B cell (primary cell): ENCODE data around the gene PPT1. TPM values are rescaled to one million over a fixed set of nuclear protein-coding genes. Genes with fewer than 3 reads are reported as not detected.

ENCODE experiments used
- ATAC-seq: fragments of 200-7000 bp; cut with Tn5 transposase; one replicate; pipeline ENCODE4 v1.10.0; 2021; ENCODE audit warnings: low read depth, mild to moderate bottlenecking, moderate number of reproducible peaks, moderate library complexity
- CTCF ChIA-PET: fragments of 350-600 bp; sonication (Branson Sonifier 250); formaldehyde crosslinking; loops from one replicate; lab custom pipeline; 2021; ENCODE audit warnings: antibody characterized with exemption, inconsistent platforms; lab: Charles Lee
- POLR2A ChIA-PET: fragments of 350-600 bp; sonication (Branson Sonifier 250); formaldehyde crosslinking; loops from one replicate; lab custom pipeline; 2021; ENCODE audit warnings: antibody characterized with exemption; lab: Charles Lee
- DNase-seq: peaks from one replicate; pipeline ENCODE4 v3.0.0; 2013
- H2AFZ ChIP-seq: 2 replicates; pipeline ENCODE4 v1.6.1; 2012; ENCODE audit warnings: mild to moderate bottlenecking, low read depth, low read length; ENCODE audit not compliant: insufficient read depth, poor library complexity, severe bottlenecking
- H3K27ac ChIP-seq, 2 donors: 1 replicate in 1 of 2; 2 replicates in 1 of 2; pipeline ENCODE4 v1.5.1; 2012 to 2013; ENCODE audit warnings: low read length in 2 of 2, mild to moderate bottlenecking in 2 of 2, moderate library complexity in 1 of 2
- H3K27me3 ChIP-seq, 4 experiments: fragments of 200-600 bp in 1 of 4; sonication (generic) in 1 of 4; replicated peaks in 1 of 4; 1 replicate in 2 of 4; 2 replicates in 2 of 4; pipeline versions ENCODE4 v1.6.1 to v1.7.0; 2013 to 2016; ENCODE audit warnings: low read length in 3 of 4, mild to moderate bottlenecking in 2 of 4, mixed read lengths in 1 of 4, moderate library complexity in 1 of 4; ENCODE audit not compliant: insufficient read depth in 4 of 4, control insufficient read depth in 3 of 4; ENCODE audit errors: control extremely low read depth in 1 of 4
- H3K36me3 ChIP-seq, 2 experiments: replicated peaks in 1 of 2; 1 replicate in 1 of 2; 2 replicates in 1 of 2; pipeline versions ENCODE4 v1.6.1 to v1.7.1; 2013; ENCODE audit warnings: low read length in 1 of 2; ENCODE audit not compliant: insufficient read depth in 2 of 2, control insufficient read depth in 1 of 2; ENCODE audit errors: control extremely low read depth in 1 of 2, extremely low read depth in 1 of 2
- H3K4me1 ChIP-seq, 2 donors: fragments of 200-600 bp in 1 of 2; sonication (generic) in 1 of 2; 1 replicate in 1 of 2; 2 replicates in 1 of 2; pipeline versions ENCODE4 v1.5.1 to v1.6.1; 2013 to 2017; ENCODE audit warnings: low read length in 2 of 2; ENCODE audit not compliant: control insufficient read depth in 2 of 2, insufficient read depth in 2 of 2
- H3K4me2 ChIP-seq: replicated peaks from 2 replicates; pipeline ENCODE3; 2012; ENCODE audit warnings: mild to moderate bottlenecking, low read depth, low read length; ENCODE audit not compliant: poor library complexity, severe bottlenecking
- H3K4me3 ChIP-seq, 5 experiments: fragments of 200-600 bp in 1 of 5; sonication (generic) in 1 of 5; 1 replicate in 3 of 5; 2 replicates in 2 of 5; pipeline versions ENCODE4 v1.5.1 to v1.7.0; 2011 to 2016; ENCODE audit warnings: low read length in 4 of 5, mild to moderate bottlenecking in 4 of 5, low read depth in 2 of 5, control low read depth in 1 of 5, moderate library complexity in 1 of 5; ENCODE audit not compliant: insufficient read depth in 1 of 5; ENCODE audit errors: control extremely low read depth in 1 of 5, extremely low read depth in 1 of 5
- H3K79me2 ChIP-seq: fragments of 200-600 bp; sonication (generic); one replicate; pipeline ENCODE4 v1.6.0; 2016; ENCODE audit warnings: low read length; ENCODE audit not compliant: control insufficient read depth, insufficient read depth
- H3K9ac ChIP-seq: fragments of 200-600 bp; sonication (generic); 2 replicates; pipeline ENCODE4 v1.6.1; 2017; ENCODE audit warnings: mild to moderate bottlenecking, low read length, moderate library complexity
- H3K9me3 ChIP-seq, 3 donors: one replicate each; pipeline versions ENCODE4 v1.6.1 to v1.7.1; 2013; ENCODE audit warnings: low read length in 2 of 3; ENCODE audit not compliant: control insufficient read depth in 2 of 3, insufficient read depth in 1 of 3; ENCODE audit errors: control extremely low read depth in 1 of 3
- H4K20me1 ChIP-seq: 2 replicates; pipeline ENCODE4 v1.6.0; 2012; ENCODE audit warnings: mild to moderate bottlenecking, low read length; ENCODE audit not compliant: insufficient read depth, control insufficient read depth, poor library complexity, severe bottlenecking
- H3K27ac Mint-ChIP-seq: one replicate; pipeline ENCODE4 v1.8.0; 2021; ENCODE audit warnings: mixed read lengths
- H3K27me3 Mint-ChIP-seq: one replicate; pipeline ENCODE4 v1.8.0; 2021; ENCODE audit warnings: mixed read lengths
- H3K4me1 Mint-ChIP-seq: one replicate; pipeline ENCODE4 v1.8.0; 2021; ENCODE audit warnings: mixed read lengths
- H3K4me3 Mint-ChIP-seq: one replicate; pipeline ENCODE4 v1.8.0; 2021; ENCODE audit warnings: mixed read lengths
- H3K9me3 Mint-ChIP-seq: one replicate; pipeline ENCODE4 v1.8.0; 2022; ENCODE audit warnings: mixed read lengths; ENCODE audit not compliant: insufficient read depth
- CTCF ChIP-seq: fragments of 200-600 bp; IDR thresholded peaks from one replicate; pipeline ENCODE4 v1.8.0; 2022; ENCODE audit warnings: antibody characterized with exemption, mild to moderate bottlenecking
- EZH2 ChIP-seq: IDR thresholded peaks from 2 replicates; pipeline ENCODE4 v1.6.1; 2012; ENCODE audit warnings: borderline replicate concordance, low read depth, mild to moderate bottlenecking, moderate library complexity, low read length; ENCODE audit not compliant: insufficient read depth, poor library complexity, severe bottlenecking
- WGBS: methylation state at CpG from one replicate; pipeline ENCODE4 v1.1.5; 2013; ENCODE audit warnings: missing lambda C conversion rate; ENCODE audit not compliant: insufficient coverage; 5-methylcytosine and 5-hydroxymethylcytosine counted together
- intact Hi-C: fragments of 100-400 bp; cut with micrococcal nuclease; formaldehyde crosslinking; loops from one replicate; pipeline ENCODE4 v1.10.0; 2022
- polyA plus RNA-seq: library from polyadenylated mRNA; depleted of rRNA; stranded (reverse); fragments of >200 nt; gene quantifications from 2 replicates; pipeline ENCODE4 v1.2.3, GENCODE V29; 2012
- total RNA-seq, 2 donors: library from RNA; stranded (reverse); fragments of 120-200 nt in 1 of 2; gene quantifications; 1 replicate in 1 of 2; 2 replicates in 1 of 2; pipeline versions ENCODE4 v1.2.3 to v1.2.4, GENCODE V29; 2013 to 2022

The PPT1 gene
- total and polyA plus RNA-seq, 2 donors (not counting 1 experiment from before 2014, with no cell fraction given) = 10.4 to 38.2 TPM

GRCh38 chr1:40039757-40040510, 57.1 kb downstream of the PPT1 start:
- peaks cover 37% of the 10 kb centered on the region for H4K20me1 ChIP-seq

More at GRCh38 chr1:40039757-40040510, 57.1 kb downstream of the PPT1 start:
- ChIA-PET POLR2A (interaction anchor here (0.6 to 2.9 kb wide), 10 partner anchors 14 to 651 kb away, joined by 3 to 24 read pairs (median 4); partner anchors contain the start of genes MFSD2A and NFYC), CTCF (interaction anchor here (0.9 to 3.0 kb wide), 20 partner anchors 8 to 299 kb away, joined by 3 to 15 read pairs (median 6); partner anchors contain the start of gene PPT1)
- Histone ChIP-seq H3K4me1 (peaks cover 68 to 82% of the 10 kb centered on the region in 2 donors), H3K9me3 (no peaks in the 10 kb centered on the region), H3K4me2 (peak overlapping the region; percentile 89), H3K79me2 (peaks cover 44% of the 10 kb centered on the region), H3K27ac (peak overlapping the region; percentile 91 to 98), H3K36me3 (peaks cover 0 to 6% of the 10 kb centered on the region in 2 experiments), H3K4me3 (peak overlapping the region; percentile 88 to 100 (median 89)), H2AFZ (peak overlapping the region; percentile 83), H3K27me3 (no peaks in the 10 kb centered on the region), H3K9ac (peak overlapping the region; percentile 86)
- DNase-seq (peak; percentile 85), ATAC-seq (peak; percentile 54)
- Mint-ChIP-seq H3K27me3 (no peaks in the 10 kb centered on the region), H3K4me3 (peak overlapping the region; percentile 99), H3K27ac (peak overlapping the region; percentile 100), H3K4me1 (peaks cover 67% of the 10 kb centered on the region), H3K9me3 (no peaks in the 10 kb centered on the region)
- WGBS = 0% methylated on average over 47 of the region's 52 CpGs
- no peak for TF ChIP-seq EZH2
- no peak for TF ChIP-seq CTCF
- intact Hi-C loops = loop anchor here (1.0 to 5.0 kb wide), 8 partner anchors 25 to 667 kb away; partner anchors contain the start of genes MFSD2A, PPIE, PPT1 and RLF
